ENCODE data around the gene SLC25A20.

The SLC25A20 gene

DNA sequence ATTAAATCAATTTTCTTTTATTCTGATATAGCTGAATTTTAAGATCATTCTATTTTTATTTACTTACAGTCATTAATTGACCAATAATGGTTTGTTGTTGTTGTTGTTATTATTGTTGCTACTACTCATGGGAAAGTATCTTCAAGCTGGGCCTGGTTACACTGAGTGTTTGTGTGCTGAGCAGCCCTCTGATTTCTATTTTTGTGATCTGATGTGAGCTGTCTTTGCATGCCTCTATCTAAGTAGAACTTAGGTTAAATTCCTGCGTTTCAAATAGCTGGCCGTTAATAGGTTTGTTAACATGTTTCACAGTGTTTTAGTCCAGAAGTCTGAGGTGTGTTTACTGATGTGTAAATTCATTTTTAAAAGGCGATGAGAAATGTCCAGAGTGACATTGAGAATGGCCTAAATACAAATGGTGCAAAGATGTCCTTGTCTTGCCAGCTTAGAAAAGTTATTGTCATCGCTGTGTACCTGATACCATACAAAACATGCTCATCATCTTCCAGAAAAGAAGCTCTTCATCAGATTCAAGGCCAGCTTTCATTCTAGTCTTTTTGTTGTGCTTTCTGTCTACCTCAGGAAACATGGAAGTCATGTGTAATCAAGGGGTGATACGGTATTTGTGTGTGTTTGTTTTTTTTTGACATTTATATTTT lies 35.8 kb upstream of the SLC25A20 start:
- TF ChIP-seq, protein P1, sequence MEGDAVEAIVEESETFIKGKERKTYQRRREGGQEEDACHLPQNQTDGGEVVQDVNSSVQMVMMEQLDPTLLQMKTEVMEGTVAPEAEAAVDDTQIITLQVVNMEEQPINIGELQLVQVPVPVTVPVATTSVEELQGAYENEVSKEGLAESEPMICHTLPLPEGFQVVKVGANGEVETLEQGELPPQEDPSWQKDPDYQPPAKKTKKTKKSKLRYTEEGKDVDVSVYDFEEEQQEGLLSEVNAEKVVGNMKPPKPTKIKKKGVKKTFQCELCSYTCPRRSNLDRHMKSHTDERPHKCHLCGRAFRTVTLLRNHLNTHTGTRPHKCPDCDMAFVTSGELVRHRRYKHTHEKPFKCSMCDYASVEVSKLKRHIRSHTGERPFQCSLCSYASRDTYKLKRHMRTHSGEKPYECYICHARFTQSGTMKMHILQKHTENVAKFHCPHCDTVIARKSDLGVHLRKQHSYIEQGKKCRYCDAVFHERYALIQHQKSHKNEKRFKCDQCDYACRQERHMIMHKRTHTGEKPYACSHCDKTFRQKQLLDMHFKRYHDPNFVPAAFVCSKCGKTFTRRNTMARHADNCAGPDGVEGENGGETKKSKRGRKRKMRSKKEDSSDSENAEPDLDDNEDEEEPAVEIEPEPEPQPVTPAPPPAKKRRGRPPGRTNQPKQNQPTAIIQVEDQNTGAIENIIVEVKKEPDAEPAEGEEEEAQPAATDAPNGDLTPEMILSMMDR (IDR thresholded peaks at IDR 0.05; ENCODE audit: insufficient read depth, low read depth, low read length, missing control alignments): no peak
- no peak for DNase-seq (ENCODE audit: low read depth)

DNA sequence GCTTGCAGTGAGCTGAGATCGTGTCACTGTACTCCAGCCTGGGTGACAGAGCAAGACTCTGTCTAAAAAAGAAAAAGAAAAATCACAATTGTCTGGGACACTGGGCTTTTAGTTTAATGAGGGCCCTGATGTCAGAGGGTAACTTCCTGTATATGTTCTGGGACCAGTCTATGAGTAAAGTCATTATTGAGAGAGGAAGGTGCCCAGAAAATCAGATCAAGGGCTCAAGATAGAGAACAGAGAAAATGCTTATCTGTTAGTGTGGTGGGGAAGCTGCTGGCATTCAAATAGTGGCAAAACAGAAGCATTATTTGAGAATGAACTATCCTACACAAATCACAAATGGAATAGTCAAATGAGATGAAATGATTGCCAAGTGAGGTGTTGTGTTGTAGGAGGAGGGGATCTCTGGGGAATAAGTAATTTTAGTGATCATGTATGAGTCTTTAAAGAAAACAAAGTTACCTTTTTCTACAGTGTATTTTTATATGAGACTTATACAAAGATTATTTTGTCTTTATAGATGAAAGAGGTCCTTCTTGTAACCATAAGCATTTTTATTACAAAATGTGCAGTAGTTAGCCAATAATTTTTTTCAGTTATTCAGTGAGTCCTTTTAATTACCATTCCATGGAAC lies 33.4 kb upstream of the SLC25A20 start:
- TF ChIP-seq, protein P1 (IDR thresholded peaks at IDR 0.05; ENCODE audit: insufficient read depth, low read depth, low read length, missing control alignments): no peak
- no peak for DNase-seq (ENCODE audit: low read depth)
- no peak overlapping the region for H3K4me3 ChIP-seq (ENCODE audit: low read length)

More for the DNA sequence above, 35.8 kb upstream of the SLC25A20 start:
- no peak overlapping the region for H3K4me3 ChIP-seq (ENCODE audit: low read length)

DNA sequence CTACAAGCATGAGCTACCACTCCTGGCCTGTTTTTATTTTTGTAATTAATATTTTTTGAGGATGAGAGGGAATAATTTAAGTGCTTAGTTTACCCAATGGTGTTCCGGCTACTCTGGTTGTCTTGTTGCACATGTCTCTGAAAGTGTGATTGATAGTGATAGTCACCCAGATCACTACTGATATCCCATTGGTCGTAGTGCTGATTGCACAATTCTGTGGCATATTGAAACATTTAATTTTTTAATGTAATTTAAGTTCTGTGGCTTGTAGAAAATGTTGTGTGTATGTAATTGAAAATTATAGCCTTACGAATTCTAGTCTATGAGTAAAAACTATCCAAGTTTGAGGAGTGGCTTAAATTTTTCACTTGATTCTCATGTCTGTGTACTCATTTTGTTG lies 31.9 kb upstream of the SLC25A20 start:
- TF ChIP-seq, protein P1 (IDR thresholded peaks at IDR 0.05; ENCODE audit: insufficient read depth, low read depth, low read length, missing control alignments): no peak
- no peak overlapping the region for H3K4me3 ChIP-seq (ENCODE audit: low read length)
- no peak for DNase-seq (ENCODE audit: low read depth)

DNA sequence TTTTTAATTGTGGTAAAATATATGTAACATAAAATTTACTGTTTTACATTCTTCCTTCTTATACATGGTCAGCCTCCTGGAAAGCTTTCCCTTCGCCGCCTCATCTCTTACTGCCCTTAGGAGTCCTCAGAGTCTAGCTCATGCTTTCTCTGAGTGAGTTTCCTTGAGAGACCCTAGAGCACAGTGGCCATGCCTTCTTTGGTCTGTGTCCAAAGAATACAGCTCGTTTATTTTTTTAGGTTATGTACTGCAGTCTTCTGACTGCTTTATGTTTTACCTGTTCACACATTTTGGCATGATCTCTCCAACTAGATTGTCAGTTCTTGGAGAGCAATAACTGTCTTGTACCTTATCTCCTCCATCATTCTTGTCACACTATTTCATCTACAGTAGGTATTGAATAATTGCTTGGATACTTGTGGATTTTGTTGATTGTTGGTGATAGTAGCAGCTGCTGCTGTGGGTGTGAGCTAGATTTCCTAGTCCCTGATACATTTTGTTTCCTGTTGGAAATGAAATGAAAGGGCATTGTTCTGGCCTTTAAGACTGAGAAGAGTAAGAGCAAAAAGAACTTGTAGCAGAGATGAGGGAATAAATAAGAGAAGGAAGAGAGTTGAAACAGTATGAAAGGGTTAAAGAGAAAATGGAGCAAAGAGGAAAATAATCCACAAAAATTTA lies 30.8 kb upstream of the SLC25A20 start:
- DNase-seq (ENCODE audit: low read depth): no peak
- H3K4me3 ChIP-seq (ENCODE audit: low read length): no peak overlapping the region
- TF ChIP-seq, protein P1 (IDR thresholded peaks at IDR 0.05; ENCODE audit: insufficient read depth, low read depth, low read length, missing control alignments): no peak

DNA sequence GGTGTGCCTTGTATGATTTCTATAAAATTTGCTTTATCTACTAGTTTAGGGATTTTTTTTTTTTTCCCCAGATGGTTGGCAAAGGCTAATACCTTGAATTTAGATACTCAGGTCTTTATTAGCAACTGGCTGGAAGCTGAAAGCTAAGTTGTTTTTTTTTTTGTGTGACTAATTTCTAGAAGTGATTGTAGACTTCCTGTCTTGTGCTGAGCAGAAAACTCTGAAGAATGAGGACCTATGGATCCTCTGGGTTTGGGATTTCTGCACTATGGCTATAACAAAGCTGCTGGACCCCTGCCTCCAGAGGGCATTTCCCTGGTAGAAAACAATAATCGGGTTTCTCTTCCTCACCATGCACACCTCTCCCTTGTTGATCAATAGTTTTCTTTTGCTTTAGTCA lies 30.0 kb upstream of the SLC25A20 start:
- DNase-seq (ENCODE audit: low read depth): no peak
- TF ChIP-seq, protein P1 (IDR thresholded peaks at IDR 0.05; ENCODE audit: insufficient read depth, low read depth, low read length, missing control alignments): no peak

DNA sequence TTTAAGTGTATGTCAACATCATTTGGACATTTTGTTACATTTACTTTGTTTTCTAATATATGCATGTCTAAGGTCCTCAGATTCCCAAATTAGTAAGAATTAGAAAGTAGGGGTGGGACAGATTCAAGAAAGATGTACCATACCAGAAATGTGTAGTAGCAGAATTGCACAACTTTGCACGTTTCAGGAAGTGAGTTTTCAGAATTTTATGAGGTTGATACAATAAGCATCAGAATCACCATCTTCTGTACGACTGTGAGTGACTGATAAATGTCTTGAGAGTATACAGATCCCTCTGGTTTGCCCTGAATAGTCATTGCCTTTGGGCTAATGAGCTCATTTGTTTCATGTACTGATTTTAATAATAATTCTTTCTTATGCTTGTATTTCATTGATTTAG lies 29.2 kb upstream of the SLC25A20 start:
- DNase-seq (ENCODE audit: low read depth): peak; percentile 19
- H3K4me3 ChIP-seq (ENCODE audit: low read length): no peak overlapping the region
- TF ChIP-seq, protein P1 (IDR thresholded peaks at IDR 0.05; ENCODE audit: insufficient read depth, low read depth, low read length, missing control alignments): no peak

More for the DNA sequence above, 30.0 kb upstream of the SLC25A20 start:
- no peak overlapping the region for H3K4me3 ChIP-seq (ENCODE audit: low read length)
